ENCODE measurements around the gene IQGAP3.

IQGAP3 gene

GRCh38 chr1:156477526-156478249 lies 94.7 kb downstream of the IQGAP3 start:
- Histone ChIP-seq H3K9ac (ENCODE audit: low read length) (no peak overlapping the region), H3K4me3 (ENCODE audit: low read length) (no peak overlapping the region), H3K4me1 (ENCODE audit: control insufficient read depth, insufficient read depth, low read length) (peaks cover 19% of the 10 kb centered on the region), H3K27me3 (ENCODE audit: control insufficient read depth, insufficient read depth, low read length) (no peaks in the 10 kb centered on the region), H3K9me3 (ENCODE audit: control insufficient read depth, low read length) (no peaks in the 10 kb centered on the region), H3K36me3 (ENCODE audit: control insufficient read depth, insufficient read depth, low read length) (peaks cover 56% of the 10 kb centered on the region)

- no peaks in the 10 kb centered on the region for H3K9me3 ChIP-seq (ENCODE audit: control insufficient read depth, low read length)
- peaks cover 47% of the 10 kb centered on the region for H3K36me3 ChIP-seq (ENCODE audit: control insufficient read depth, insufficient read depth, low read length)
- no peak overlapping the region for H3K9ac ChIP-seq (ENCODE audit: low read length)
- H3K4me3 ChIP-seq (ENCODE audit: low read length): no peak overlapping the region
- no peaks in the 10 kb centered on the region for H3K27me3 ChIP-seq (ENCODE audit: control insufficient read depth, insufficient read depth, low read length)
- peaks cover 27% of the 10 kb centered on the region for H3K4me1 ChIP-seq (ENCODE audit: control insufficient read depth, insufficient read depth, low read length)
These were observed 95.7 kb downstream of the IQGAP3 start for GRCh38 chr1:156476501-156477298.

GRCh38 chr1:156475568-156476500 lies 96.5 kb downstream of the IQGAP3 start:
- H3K9me3 ChIP-seq (ENCODE audit: control insufficient read depth, low read length): no peaks in the 10 kb centered on the region
- peaks cover 29% of the 10 kb centered on the region for H3K4me1 ChIP-seq (ENCODE audit: control insufficient read depth, insufficient read depth, low read length)
- no peak overlapping the region for H3K9ac ChIP-seq (ENCODE audit: low read length)
- no peak overlapping the region for H3K4me3 ChIP-seq (ENCODE audit: low read length)
- H3K27me3 ChIP-seq (ENCODE audit: control insufficient read depth, insufficient read depth, low read length): no peaks in the 10 kb centered on the region
- H3K36me3 ChIP-seq (ENCODE audit: control insufficient read depth, insufficient read depth, low read length): peaks cover 39% of the 10 kb centered on the region
